GM12878 (cell line): ENCODE measurements around the gene GARIN5A. TPM values are rescaled to one million over a fixed set of nuclear protein-coding genes. Genes with fewer than 3 reads are reported as not detected.
A peak's percentile ranks its signal among the peaks of the same experiment; 100 is the strongest.

Source experiments
- BCL11A ChIP-seq: IDR thresholded peaks from 2 replicates; pipeline ENCODE4 v1.6.1; 2011; ENCODE audit warnings: low read depth, low read length
- BCLAF1 ChIP-seq: fragments of 450-650 bp; IDR thresholded peaks from 2 replicates; pipeline ENCODE4 v1.6.1; 2017; ENCODE audit warnings: antibody characterized with exemption, mild to moderate bottlenecking, moderate library complexity
- BHLHE40 ChIP-seq, 2 experiments: fragments of 450-650 bp in 1 of 2; IDR thresholded peaks; 2 replicates each; pipeline ENCODE4 v1.6.1; 2011 to 2017; ENCODE audit warnings: low read depth in 2 of 2, borderline replicate concordance in 1 of 2, improper control_type of control experiment in 1 of 2, low read length in 1 of 2, mild to moderate bottlenecking in 1 of 2
- BMI1 ChIP-seq: fragments of 450-650 bp; IDR thresholded peaks from 2 replicates; pipeline ENCODE4 v1.6.1; 2016; ENCODE audit warnings: mild to moderate bottlenecking, moderate library complexity, borderline replicate concordance
- BRCA1 ChIP-seq: IDR thresholded peaks from 2 replicates; pipeline ENCODE4 v1.6.1; 2011; ENCODE audit warnings: low read depth, low read length, improper control_type of control experiment
- CBFB ChIP-seq: IDR thresholded peaks from 2 replicates; pipeline ENCODE4 v1.6.1; 2016; ENCODE audit warnings: antibody characterized with exemption, low read depth
- CREB1 ChIP-seq: IDR thresholded peaks from 2 replicates; pipeline ENCODE4 v1.6.1; 2012; ENCODE audit warnings: low read depth, mild to moderate bottlenecking, inconsistent platforms
- E2F4 ChIP-seq: IDR thresholded peaks from 2 replicates; pipeline ENCODE4 v1.6.1; 2012; ENCODE audit warnings: low read depth, low read length, improper control_type of control experiment
- EZH2 ChIP-seq: IDR thresholded peaks from 2 replicates; pipeline ENCODE4 v1.6.1; 2012; ENCODE audit warnings: low read depth, mild to moderate bottlenecking, control low read depth, inconsistent platforms, low read length, borderline replicate concordance; ENCODE audit not compliant: control insufficient read depth
- IKZF2 ChIP-seq, 2 experiments: fragments of 450-650 bp; IDR thresholded peaks; 2 replicates each; pipeline ENCODE4 v1.6.1; 2017; ENCODE audit warnings: mild to moderate bottlenecking in 2 of 2, moderate library complexity in 2 of 2
- MEF2B ChIP-seq: fragments of 450-650 bp; IDR thresholded peaks from 2 replicates; pipeline ENCODE4 v1.6.1; 2018; ENCODE audit warnings: mild to moderate bottlenecking, moderate library complexity; ENCODE audit not compliant: partially characterized antibody, poor library complexity, severe bottlenecking
- MLLT1 ChIP-seq: fragments of 450-650 bp; IDR thresholded peaks from 2 replicates; pipeline ENCODE4 v1.6.1; 2016; ENCODE audit warnings: mild to moderate bottlenecking
- MYB ChIP-seq: fragments of 150-350 bp; IDR thresholded peaks from 2 replicates; pipeline ENCODE4 v1.6.1; 2014; ENCODE audit warnings: mild to moderate bottlenecking, low read depth, low read length, borderline replicate concordance
- MYC ChIP-seq: IDR thresholded peaks from 2 replicates; pipeline ENCODE4 v1.6.1; 2011; ENCODE audit warnings: mild to moderate bottlenecking, low read length, moderate library complexity, inconsistent platforms; ENCODE audit not compliant: insufficient read depth, insufficient replicate concordance, insufficient read length, severe bottlenecking
- NR2F1 ChIP-seq: fragments of 450-650 bp; conservative IDR thresholded peaks from 2 replicates; pipeline ENCODE4 v1.6.1; 2017; ENCODE audit warnings: mild to moderate bottlenecking
- PBX3 ChIP-seq: IDR thresholded peaks from 2 replicates; pipeline ENCODE4 v1.6.1; 2011; ENCODE audit warnings: mild to moderate bottlenecking, low read depth, low read length, moderate library complexity; ENCODE audit not compliant: insufficient replicate concordance
- POLR2AphosphoS2 ChIP-seq: IDR thresholded peaks from 2 replicates; pipeline ENCODE4 v1.6.1; 2011; ENCODE audit warnings: low read depth, mild to moderate bottlenecking, low read length, improper control_type of control experiment, moderate library complexity
- RAD51 ChIP-seq: fragments of 450-650 bp; IDR thresholded peaks from 2 replicates; pipeline ENCODE4 v1.6.1; 2016; ENCODE audit warnings: moderate library complexity, mild to moderate bottlenecking, inconsistent platforms
- TCF12 ChIP-seq: IDR thresholded peaks from 2 replicates; pipeline ENCODE4 v1.6.1; 2011; ENCODE audit warnings: low read depth, mild to moderate bottlenecking, low read length
- polyA plus RNA-seq, 11 experiments: library from polyadenylated mRNA; depleted of rRNA in 4 of 11; unstranded in 6 of 11; stranded (reverse) in 5 of 11; fragments of >200 nt; fragmentation: Nextera tagmentation in 4 of 11; fragmentation: Illumina TruSeq in 1 of 11; extraction: Ambion mirVana in 4 of 11; extraction: Trizol in 1 of 11; gene quantifications; 1 replicate in 1 of 11; 2 replicates in 10 of 11; pipeline versions ENCODE4 v1.2.1 to v1.2.3, GENCODE V29; 2011 to 2016; ENCODE audit warnings: inconsistent platforms in 2 of 11, missing spikeins in 2 of 11, low read depth in 1 of 11
- total RNA-seq, 4 experiments: library from RNA; depleted of rRNA in 3 of 4; stranded (reverse); fragments of >200 nt in 3 of 4; fragmentation: Illumina TruSeq in 1 of 4; extraction: Trizol in 1 of 4; gene quantifications; 2 replicates each; pipeline versions ENCODE4 v1.2.1 to v1.2.3, GENCODE V29; 2013 to 2021

GARIN5A gene
- total and polyA plus RNA-seq, 10 of the 15 experiments (the other 5 are each of a cell fraction or from before 2014, with no cell fraction given), result 0.18 to 1.2 (median 0.24) TPM; not detected in 6

GRCh38 chr19:50418176-50419021, 58.2 kb downstream of the GARIN5A start, which contains the start of gene SPIB (continued):
- no peak for TF ChIP-seq BCL11A
- TF ChIP-seq E2F4, result 0 out of 2 replicates have a peak, but pooled peaks have one; percentile 28
- no peak for TF ChIP-seq PBX3
- TF ChIP-seq EZH2, result no peak
- TF ChIP-seq NR2F1, result peak; percentile 91
- TF ChIP-seq BRCA1, result no peak
- peak; percentile 25 to 49; a peak in 1 of 4 replicates for TF ChIP-seq BHLHE40 (IDR thresholded peaks at IDR 0.05; ENCODE audit: borderline replicate concordance in 1 of 2, low read depth in 2 of 2, low read length in 1 of 2)
- TF ChIP-seq MLLT1, result no peak
- TF ChIP-seq CREB1, result 0 out of 2 replicates have a peak, but pooled peaks have one; percentile 16
- TF ChIP-seq TCF12, result 0 out of 2 replicates have a peak, but pooled peaks have one; percentile 27
- TF ChIP-seq BCLAF1, result no peak
- TF ChIP-seq MYB, result no peak
- peak; percentile 64; the same call in 1 of the 2 replicates for TF ChIP-seq RAD51
- peak; percentile 61 for TF ChIP-seq MEF2B
- TF ChIP-seq BMI1, result no peak
- peak; percentile 86 for TF ChIP-seq IKZF2 (IDR thresholded peaks at IDR 0.05)
- TF ChIP-seq CBFB, result peak; percentile 74; the same call in 1 of the 2 replicates
- TF ChIP-seq POLR2AphosphoS2, result peak; percentile 84; the same call in 1 of the 2 replicates
- TF ChIP-seq MYC, result no peak
